RKO (cell line): ENCODE measurements around the gene PHOX2A.
"Not testable (repeated sequence)": the region's sequence is repeated elsewhere in the genome, so short reads cannot be mapped to it uniquely, and the experiment has no call there.

ENCODE experiments used
- DNase-seq: peaks from one replicate; pipeline ENCODE4 v3.0.0-alpha.2; 2016; ENCODE audit warnings: low spot score

Gene PHOX2A

GRCh38 chr11:72244060-72244360, at the start of gene PHOX2A:
Gene PHOX2A, minus strand, starts transcription at chr11:72244176. Its CDS starts 172 bp downstream, at chr11:72244004.
- no peak for DNase-seq

DNA sequence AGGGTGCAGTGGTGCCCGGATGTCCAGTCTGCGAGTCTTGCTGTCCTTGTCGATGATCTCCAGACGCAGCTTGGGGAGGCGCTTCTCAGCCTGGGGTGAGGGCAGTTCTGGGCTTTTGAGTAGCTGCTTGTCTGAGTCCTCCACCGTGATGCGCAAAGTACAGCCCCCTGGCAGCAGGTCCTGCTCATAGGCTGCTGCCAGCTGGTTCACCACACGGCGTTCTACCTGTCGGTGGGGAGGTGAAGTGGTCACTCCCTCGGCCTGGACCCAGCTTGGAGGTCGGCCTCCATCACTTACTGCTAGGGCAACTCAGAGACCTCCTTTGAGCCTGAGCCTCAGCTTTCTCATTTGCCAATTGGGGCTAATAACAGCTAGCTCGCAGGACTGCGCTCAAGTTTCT, 49.4 kb upstream of the PHOX2A start:
- no peak for DNase-seq

GRCh38 chr11:72292106-72292785, 48.3 kb upstream of the PHOX2A start:
- DNase-seq = no peak

GRCh38 chr11:72290741-72291140, 46.8 kb upstream of the PHOX2A start:
- DNase-seq = not testable (repeated sequence)

GRCh38 chr11:72287293-72287692, 43.3 kb upstream of the PHOX2A start:
- no peak for DNase-seq

DNA sequence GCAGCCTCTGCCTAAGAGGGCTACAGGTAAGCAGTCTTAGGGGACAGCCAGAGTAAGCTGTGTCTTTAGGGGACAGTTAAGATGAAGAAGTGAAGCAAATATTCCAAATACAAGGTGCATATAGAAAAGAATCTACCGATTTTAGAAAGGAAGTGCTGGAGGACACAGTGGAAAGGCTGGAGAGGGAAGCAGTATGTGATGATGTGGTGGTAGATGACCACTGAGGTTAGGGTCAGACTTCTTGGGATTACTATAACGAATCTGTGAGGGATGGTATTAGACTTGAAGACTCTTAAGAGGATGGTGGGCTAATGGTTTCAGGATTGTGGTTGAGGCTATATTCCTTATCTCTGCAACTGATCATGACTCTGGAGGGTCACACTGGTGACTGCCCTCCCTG, 40.0 kb upstream of the PHOX2A start:
- no peak for DNase-seq

DNA sequence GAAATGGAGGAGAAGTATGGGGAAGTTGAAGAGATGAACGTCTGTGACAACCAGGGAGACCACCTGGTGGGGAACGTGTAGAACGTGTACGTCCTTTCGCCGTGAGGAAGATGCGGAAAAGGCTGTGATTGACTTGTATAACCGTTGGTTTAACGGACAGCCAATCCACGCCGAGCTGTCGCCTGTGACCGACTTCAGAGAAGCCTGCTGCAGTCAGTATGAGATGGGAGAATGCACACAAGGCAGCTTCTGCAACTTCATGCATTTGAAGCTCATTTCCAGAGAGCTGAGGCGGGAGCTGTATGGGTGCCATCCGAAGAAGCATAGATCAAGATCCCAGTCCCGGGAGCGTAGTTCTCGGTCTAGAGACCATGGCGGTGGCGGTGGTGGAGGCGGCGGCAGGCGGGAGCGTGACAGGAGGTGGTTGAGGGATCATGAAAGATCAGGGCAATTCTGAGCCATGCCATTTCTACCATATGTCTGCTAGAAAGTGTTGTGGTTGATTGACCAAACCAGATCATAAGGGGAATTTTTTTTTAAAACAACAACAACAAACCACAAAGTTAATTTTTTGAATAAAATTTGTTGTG, 36.8 kb upstream of the PHOX2A start:
- DNase-seq = no peak

DNA sequence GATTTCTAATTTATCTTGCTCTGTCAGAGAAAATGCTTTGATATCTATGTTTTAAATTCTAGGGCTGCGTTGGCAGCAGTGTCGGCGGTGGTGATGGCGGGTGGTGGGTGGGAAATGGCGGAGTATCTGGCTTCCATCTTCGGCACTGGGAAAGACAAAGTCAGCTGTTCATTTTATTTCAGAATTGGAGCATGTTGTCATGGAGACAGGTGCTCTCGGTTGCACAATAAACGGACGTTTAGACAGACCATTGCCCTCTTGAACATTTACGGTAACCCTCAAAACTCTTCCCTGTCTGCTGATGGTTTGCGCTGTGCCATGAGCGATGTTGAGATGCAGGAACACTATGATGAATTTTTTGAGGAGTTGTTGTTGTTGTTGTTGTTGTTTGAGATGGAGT, 36.1 kb upstream of the PHOX2A start:
- no peak for DNase-seq

GRCh38 chr11:72278905-72279304, 34.9 kb upstream of the PHOX2A start:
- DNase-seq = peak; percentile 42

- no peak for DNase-seq
Observed at GRCh38 chr11:72274435-72274834, 30.5 kb upstream of the PHOX2A start.

GRCh38 chr11:72271980-72272379, 28.0 kb upstream of the PHOX2A start:
- no peak for DNase-seq

- no peak for DNase-seq
Observed at GRCh38 chr11:72267956-72268617, 24.1 kb upstream of the PHOX2A start.

GRCh38 chr11:72266960-72267359, 23.0 kb upstream of the PHOX2A start:
- not testable (repeated sequence) for DNase-seq

GRCh38 chr11:72265951-72266350, 22.0 kb upstream of the PHOX2A start:
- no peak for DNase-seq

DNA sequence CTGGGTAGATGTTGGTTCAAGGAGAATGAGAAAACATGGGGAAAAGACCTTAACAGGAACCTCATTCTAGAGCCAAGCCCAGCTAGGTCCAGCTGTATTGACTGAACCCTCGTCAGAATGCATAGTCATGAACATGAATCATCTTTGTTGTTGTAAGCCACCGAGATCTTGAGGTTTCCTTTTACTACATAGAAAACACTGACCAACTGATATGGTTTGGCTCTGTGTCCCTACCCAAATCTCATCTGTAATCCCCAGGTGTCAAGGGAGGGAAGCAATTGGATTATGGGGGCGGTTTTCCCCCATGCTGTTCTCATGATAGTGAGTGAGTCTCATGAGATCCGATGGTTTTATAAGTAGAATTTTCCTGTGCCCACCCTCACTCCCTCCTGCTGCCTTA, 19.4 kb upstream of the PHOX2A start:
- DNase-seq = peak; percentile 57

DNA sequence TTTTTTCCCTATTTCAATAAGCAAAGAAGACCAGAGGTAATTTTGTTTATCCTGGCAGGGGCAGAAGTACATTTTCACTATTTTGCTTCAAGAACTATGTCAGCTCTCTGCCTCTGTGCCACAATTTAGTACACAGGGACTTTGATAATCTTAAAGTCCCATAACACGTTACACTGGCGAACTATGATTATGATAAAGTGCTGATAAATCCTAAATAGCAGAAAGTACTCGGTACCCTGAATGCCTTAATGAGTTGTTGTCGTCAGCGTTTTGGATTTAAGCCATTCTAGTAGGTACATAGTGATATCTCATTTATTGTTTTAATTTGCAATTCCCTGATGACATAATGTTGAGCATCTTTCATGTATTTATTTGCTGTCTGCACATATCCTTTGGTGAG, 16.6 kb upstream of the PHOX2A start:
- no peak for DNase-seq

GRCh38 chr11:72259490-72259889, 15.5 kb upstream of the PHOX2A start:
- DNase-seq = no peak

DNA sequence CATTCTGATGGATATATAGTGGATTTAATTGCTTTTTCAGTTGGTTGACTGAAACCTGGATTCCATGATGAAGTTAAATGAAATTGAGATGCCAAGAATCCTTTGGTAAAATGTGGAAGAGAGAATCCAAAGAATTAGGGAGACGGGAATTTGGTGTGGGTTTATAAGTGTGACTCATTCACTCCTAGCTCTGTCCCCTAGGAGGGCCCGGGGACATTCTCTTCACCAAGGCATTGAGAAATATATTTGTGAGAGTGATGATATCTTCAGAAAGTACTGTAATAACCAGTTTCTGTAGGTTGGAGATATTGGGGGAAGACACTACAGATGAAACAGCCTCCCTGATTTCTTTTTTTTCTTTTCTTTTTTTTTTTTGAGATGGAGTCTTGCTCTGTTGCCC, 13.6 kb upstream of the PHOX2A start:
- DNase-seq = no peak

DNA sequence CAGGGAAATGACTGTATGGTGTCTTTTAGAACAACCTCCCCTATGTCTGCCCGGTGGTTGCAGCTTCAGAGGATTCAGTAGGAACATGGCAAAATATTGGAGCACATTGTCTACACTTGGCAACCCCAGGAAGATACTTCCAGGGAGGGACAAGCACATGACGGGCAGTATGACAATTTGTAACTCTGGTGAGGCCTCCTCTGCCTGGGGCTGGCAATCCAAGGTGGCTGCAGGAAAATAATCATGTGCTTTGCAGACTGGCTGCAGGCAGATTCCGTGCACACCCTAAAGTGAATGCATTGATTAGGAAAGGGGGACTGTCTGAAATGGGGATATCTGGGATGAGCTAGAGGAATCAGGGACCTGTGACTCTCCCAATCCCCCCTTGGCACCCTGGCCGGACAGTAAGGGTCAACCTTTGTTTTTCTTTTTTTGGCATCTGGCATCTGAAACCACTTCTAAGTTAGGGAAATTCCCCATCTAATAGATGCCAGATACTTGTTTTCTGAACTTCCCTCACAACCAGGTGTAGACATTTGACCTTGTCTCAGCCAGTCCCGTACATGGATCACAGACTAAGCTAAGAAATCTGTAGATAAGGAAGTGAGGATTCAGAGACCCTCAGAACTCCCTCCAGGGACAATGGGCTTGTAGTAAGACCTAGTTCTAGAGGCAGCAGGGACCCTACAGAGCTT, 10.5 kb upstream of the PHOX2A start:
- DNase-seq = no peak

DNA sequence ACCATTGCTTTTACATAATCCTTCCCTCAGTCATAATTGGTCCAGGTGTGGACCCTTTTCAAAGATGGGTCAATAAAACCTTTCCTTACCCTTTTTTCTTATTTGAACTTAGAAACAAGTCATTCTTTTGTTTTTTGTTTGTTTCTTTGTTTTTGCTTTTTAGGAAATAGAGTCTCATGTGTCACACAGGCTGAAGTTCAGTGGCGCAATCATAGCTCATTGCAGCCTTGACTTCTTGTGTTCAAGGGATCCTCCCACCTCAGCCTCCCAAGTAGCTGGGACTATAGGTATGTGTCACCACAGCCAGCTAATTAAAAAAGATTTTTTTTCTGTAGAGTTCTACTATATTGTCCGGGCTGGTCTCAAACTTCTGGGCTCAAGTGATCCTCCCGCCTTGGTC, 9.4 kb upstream of the PHOX2A start:
- DNase-seq = no peak

DNA sequence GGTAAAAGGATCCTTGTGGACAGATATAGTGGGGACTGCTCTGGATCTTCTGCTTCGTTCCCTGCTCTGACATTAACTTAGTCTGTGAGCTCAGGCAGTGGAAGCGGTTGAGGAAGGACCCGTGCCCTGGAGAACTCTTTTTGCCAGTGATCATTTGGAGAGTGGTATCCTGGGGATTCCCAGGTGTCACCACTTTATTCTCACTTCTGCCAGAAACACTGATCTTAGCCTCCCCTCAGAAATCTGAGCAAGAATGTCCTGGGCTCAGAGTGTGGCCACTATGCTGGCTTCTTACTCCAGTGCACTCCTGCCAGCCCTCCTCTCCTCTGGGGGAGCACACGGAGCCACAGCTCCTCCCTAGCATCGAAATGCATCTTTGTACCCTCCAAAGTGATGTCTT, 7.6 kb upstream of the PHOX2A start:
- no peak for DNase-seq

GRCh38 chr11:72250661-72251464, 6.9 kb upstream of the PHOX2A start:
- DNase-seq = no peak
